GM21717 (cell line): ENCODE data around the gene DTNB.

Experiments used
- ATAC-seq: cut with Tn5 transposase; IDR thresholded peaks from one replicate; pipeline ENCODE4 v1.9.1; 2021; ENCODE audit warnings: mild to moderate bottlenecking, moderate library complexity; ENCODE audit not compliant: unreplicated experiment

DTNB gene

GRCh38 chr2:25512707-25513106 lies 160.7 kb downstream of the DTNB start:
- ATAC-seq: no peak

GRCh38 chr2:25506226-25506625 lies 167.2 kb downstream of the DTNB start:
- no peak for ATAC-seq

GRCh38 chr2:25505622-25506021 lies 167.8 kb downstream of the DTNB start:
- ATAC-seq: no peak

GRCh38 chr2:25505182-25505581 lies 168.2 kb downstream of the DTNB start:
- no peak for ATAC-seq

- no peak for ATAC-seq
Observed at GRCh38 chr2:25504266-25504665, 169.1 kb downstream of the DTNB start.

GRCh38 chr2:25499157-25499556 lies 174.2 kb downstream of the DTNB start:
- no peak for ATAC-seq

GRCh38 chr2:25497918-25498407 lies 175.4 kb downstream of the DTNB start:
- ATAC-seq: no peak

- no peak for ATAC-seq
Observed at GRCh38 chr2:25497229-25497917, 176.0 kb downstream of the DTNB start.

- no peak for ATAC-seq
Observed at GRCh38 chr2:25494616-25495015, 178.8 kb downstream of the DTNB start.

GRCh38 chr2:25493207-25493606 lies 180.2 kb downstream of the DTNB start:
- no peak for ATAC-seq

- no peak for ATAC-seq
Observed at GRCh38 chr2:25492726-25493125, 180.7 kb downstream of the DTNB start.

GRCh38 chr2:25491966-25492532 lies 181.3 kb downstream of the DTNB start:
- no peak for ATAC-seq

GRCh38 chr2:25491003-25491696 lies 182.2 kb downstream of the DTNB start:
- no peak for ATAC-seq

- ATAC-seq: no peak
Observed at GRCh38 chr2:25490217-25490616, 183.2 kb downstream of the DTNB start.

- no peak for ATAC-seq
Observed at GRCh38 chr2:25489631-25490030, 183.7 kb downstream of the DTNB start.

- ATAC-seq: peak; percentile 58
Observed at GRCh38 chr2:25483607-25484266, 189.6 kb downstream of the DTNB start.

- no peak for ATAC-seq
Observed at GRCh38 chr2:25482341-25482740, 191.0 kb downstream of the DTNB start.

GRCh38 chr2:25481381-25482300 lies 191.7 kb downstream of the DTNB start:
- ATAC-seq: no peak

GRCh38 chr2:25480561-25480960 lies 192.8 kb downstream of the DTNB start:
- no peak for ATAC-seq

- no peak for ATAC-seq
Observed at GRCh38 chr2:25479761-25480160, 193.6 kb downstream of the DTNB start.
